ENCODE data around the gene REXO1. TPM values are rescaled to one million over a fixed set of nuclear protein-coding genes. Genes with fewer than 3 reads are reported as not detected.
A peak's percentile ranks its signal among the peaks of the same experiment; 100 is the strongest.

The REXO1 gene
- total RNA-seq, 1 experiment from 2014 or later, result 61.1 TPM

DNA sequence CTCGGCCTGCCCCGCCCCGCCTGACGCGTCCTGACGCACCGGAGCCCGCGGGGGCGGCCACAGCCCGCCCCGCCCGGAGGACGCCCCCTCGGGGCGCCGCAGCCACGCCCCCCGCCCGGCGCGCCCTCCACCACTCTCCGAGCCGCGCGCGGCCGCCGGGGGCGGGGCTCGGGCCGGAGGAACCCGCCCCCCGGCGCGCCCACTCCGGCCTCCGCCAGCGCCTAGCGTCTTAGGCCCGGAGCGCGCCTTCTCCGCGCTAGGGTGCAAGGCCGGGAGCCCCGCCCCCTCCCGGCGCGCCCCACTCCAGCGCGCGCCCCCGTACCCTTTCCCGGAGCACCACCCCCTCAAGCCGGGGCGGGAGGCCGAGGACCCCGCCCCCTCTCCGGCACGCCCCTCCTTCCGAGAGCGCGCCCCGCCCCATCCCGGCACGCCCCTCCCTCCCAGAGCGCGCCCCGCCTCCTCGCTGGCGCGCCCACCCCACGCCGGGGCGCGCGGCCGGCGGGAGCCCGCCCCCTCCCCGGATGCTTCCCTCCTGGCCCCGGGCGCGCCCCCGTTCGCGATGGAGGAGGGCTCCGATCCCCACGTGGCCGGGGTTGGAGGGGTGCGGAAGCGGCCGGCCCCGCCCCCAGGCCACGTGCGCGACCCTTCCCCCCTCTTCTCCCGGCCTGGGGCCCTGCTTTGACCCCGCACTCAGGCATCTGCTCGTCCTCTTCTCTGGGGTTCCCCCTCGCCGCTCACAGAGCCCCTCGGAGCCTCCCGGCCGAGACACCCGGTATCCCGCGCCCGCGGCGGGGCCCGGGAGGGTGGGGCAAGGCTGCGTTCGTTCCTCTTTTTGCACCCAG is 15.6 kb upstream of the REXO1 start (continued):
- TF ChIP-seq, protein P1, sequence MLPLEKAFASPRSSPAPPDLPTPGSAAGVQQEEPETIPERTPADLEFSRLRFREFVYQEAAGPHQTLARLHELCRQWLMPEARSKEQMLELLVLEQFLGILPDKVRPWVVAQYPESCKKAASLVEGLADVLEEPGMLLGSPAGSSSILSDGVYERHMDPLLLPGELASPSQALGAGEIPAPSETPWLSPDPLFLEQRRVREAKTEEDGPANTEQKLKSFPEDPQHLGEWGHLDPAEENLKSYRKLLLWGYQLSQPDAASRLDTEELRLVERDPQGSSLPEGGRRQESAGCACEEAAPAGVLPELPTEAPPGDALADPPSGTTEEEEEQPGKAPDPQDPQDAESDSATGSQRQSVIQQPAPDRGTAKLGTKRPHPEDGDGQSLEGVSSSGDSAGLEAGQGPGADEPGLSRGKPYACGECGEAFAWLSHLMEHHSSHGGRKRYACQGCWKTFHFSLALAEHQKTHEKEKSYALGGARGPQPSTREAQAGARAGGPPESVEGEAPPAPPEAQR (CRISPR knock-in tag; IDR thresholded peaks at IDR 0.05), result no peak
- TF ChIP-seq, protein P2, sequence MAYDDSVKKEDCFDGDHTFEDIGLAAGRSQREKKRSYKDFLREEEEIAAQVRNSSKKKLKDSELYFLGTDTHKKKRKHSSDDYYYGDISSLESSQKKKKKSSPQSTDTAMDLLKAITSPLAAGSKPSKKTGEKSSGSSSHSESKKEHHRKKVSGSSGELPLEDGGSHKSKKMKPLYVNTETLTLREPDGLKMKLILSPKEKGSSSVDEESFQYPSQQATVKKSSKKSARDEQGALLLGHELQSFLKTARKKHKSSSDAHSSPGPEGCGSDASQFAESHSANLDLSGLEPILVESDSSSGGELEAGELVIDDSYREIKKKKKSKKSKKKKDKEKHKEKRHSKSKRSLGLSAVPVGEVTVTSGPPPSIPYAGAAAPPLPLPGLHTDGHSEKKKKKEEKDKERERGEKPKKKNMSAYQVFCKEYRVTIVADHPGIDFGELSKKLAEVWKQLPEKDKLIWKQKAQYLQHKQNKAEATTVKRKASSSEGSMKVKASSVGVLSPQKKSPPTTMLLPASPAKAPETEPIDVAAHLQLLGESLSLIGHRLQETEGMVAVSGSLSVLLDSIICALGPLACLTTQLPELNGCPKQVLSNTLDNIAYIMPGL (CRISPR knock-in tag; IDR thresholded peaks at IDR 0.05), result no peak
- TF ChIP-seq, protein P3, sequence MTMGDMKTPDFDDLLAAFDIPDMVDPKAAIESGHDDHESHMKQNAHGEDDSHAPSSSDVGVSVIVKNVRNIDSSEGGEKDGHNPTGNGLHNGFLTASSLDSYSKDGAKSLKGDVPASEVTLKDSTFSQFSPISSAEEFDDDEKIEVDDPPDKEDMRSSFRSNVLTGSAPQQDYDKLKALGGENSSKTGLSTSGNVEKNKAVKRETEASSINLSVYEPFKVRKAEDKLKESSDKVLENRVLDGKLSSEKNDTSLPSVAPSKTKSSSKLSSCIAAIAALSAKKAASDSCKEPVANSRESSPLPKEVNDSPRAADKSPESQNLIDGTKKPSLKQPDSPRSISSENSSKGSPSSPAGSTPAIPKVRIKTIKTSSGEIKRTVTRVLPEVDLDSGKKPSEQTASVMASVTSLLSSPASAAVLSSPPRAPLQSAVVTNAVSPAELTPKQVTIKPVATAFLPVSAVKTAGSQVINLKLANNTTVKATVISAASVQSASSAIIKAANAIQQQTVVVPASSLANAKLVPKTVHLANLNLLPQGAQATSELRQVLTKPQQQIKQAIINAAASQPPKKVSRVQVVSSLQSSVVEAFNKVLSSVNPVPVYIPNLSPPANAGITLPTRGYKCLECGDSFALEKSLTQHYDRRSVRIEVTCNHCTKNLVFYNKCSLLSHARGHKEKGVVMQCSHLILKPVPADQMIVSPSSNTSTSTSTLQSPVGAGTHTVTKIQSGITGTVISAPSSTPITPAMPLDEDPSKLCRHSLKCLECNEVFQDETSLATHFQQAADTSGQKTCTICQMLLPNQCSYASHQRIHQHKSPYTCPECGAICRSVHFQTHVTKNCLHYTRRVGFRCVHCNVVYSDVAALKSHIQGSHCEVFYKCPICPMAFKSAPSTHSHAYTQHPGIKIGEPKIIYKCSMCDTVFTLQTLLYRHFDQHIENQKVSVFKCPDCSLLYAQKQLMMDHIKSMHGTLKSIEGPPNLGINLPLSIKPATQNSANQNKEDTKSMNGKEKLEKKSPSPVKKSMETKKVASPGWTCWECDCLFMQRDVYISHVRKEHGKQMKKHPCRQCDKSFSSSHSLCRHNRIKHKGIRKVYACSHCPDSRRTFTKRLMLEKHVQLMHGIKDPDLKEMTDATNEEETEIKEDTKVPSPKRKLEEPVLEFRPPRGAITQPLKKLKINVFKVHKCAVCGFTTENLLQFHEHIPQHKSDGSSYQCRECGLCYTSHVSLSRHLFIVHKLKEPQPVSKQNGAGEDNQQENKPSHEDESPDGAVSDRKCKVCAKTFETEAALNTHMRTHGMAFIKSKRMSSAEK (CRISPR knock-in tag; IDR thresholded peaks at IDR 0.05; ENCODE audit: borderline replicate concordance), result no peak
- TF ChIP-seq CREB1 (CRISPR knock-in tag; IDR thresholded peaks at IDR 0.05) (no peak), ZNF138 (CRISPR knock-in tag; conservative IDR thresholded peaks at IDR 0.05) (no peak), ZNF232 (CRISPR knock-in tag; IDR thresholded peaks at IDR 0.05) (0 out of 2 replicates have a peak, but pooled peaks have one; percentile 66), SP1 (CRISPR knock-in tag; conservative IDR thresholded peaks at IDR 0.05) (peak; percentile 92), TEAD4 (CRISPR knock-in tag; IDR thresholded peaks at IDR 0.05) (0 out of 2 replicates have a peak, but pooled peaks have one; percentile 20), KAT7 (CRISPR knock-in tag; IDR thresholded peaks at IDR 0.05; ENCODE audit: borderline replicate concordance) (no peak), ZNF423 (CRISPR knock-in tag; IDR thresholded peaks at IDR 0.05) (peak; percentile 43; the same call in 1 of the 2 replicates)
- TF ChIP-seq, protein P4, sequence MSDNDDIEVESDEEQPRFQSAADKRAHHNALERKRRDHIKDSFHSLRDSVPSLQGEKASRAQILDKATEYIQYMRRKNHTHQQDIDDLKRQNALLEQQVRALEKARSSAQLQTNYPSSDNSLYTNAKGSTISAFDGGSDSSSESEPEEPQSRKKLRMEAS (CRISPR knock-in tag; IDR thresholded peaks at IDR 0.05), result peak; percentile 96
- TF ChIP-seq, protein P5, sequence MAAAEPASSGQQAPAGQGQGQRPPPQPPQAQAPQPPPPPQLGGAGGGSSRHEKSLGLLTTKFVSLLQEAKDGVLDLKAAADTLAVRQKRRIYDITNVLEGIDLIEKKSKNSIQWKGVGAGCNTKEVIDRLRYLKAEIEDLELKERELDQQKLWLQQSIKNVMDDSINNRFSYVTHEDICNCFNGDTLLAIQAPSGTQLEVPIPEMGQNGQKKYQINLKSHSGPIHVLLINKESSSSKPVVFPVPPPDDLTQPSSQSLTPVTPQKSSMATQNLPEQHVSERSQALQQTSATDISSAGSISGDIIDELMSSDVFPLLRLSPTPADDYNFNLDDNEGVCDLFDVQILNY (CRISPR knock-in tag; IDR thresholded peaks at IDR 0.05), result peak; percentile 84
- TF ChIP-seq, protein P6, sequence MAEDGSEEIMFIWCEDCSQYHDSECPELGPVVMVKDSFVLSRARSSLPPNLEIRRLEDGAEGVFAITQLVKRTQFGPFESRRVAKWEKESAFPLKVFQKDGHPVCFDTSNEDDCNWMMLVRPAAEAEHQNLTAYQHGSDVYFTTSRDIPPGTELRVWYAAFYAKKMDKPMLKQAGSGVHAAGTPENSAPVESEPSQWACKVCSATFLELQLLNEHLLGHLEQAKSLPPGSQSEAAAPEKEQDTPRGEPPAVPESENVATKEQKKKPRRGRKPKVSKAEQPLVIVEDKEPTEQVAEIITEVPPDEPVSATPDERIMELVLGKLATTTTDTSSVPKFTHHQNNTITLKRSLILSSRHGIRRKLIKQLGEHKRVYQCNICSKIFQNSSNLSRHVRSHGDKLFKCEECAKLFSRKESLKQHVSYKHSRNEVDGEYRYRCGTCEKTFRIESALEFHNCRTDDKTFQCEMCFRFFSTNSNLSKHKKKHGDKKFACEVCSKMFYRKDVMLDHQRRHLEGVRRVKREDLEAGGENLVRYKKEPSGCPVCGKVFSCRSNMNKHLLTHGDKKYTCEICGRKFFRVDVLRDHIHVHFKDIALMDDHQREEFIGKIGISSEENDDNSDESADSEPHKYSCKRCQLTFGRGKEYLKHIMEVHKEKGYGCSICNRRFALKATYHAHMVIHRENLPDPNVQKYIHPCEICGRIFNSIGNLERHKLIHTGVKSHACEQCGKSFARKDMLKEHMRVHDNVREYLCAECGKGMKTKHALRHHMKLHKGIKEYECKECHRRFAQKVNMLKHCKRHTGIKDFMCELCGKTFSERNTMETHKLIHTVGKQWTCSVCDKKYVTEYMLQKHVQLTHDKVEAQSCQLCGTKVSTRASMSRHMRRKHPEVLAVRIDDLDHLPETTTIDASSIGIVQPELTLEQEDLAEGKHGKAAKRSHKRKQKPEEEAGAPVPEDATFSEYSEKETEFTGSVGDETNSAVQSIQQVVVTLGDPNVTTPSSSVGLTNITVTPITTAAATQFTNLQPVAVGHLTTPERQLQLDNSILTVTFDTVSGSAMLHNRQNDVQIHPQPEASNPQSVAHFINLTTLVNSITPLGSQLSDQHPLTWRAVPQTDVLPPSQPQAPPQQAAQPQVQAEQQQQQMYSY (CRISPR knock-in tag; IDR thresholded peaks at IDR 0.05), result no peak
- TF ChIP-seq, protein P7, sequence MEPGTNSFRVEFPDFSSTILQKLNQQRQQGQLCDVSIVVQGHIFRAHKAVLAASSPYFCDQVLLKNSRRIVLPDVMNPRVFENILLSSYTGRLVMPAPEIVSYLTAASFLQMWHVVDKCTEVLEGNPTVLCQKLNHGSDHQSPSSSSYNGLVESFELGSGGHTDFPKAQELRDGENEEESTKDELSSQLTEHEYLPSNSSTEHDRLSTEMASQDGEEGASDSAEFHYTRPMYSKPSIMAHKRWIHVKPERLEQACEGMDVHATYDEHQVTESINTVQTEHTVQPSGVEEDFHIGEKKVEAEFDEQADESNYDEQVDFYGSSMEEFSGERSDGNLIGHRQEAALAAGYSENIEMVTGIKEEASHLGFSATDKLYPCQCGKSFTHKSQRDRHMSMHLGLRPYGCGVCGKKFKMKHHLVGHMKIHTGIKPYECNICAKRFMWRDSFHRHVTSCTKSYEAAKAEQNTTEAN (CRISPR knock-in tag; IDR thresholded peaks at IDR 0.05), result no peak
- TF ChIP-seq, protein P8, sequence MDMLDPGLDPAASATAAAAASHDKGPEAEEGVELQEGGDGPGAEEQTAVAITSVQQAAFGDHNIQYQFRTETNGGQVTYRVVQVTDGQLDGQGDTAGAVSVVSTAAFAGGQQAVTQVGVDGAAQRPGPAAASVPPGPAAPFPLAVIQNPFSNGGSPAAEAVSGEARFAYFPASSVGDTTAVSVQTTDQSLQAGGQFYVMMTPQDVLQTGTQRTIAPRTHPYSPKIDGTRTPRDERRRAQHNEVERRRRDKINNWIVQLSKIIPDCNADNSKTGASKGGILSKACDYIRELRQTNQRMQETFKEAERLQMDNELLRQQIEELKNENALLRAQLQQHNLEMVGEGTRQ (CRISPR knock-in tag; IDR thresholded peaks at IDR 0.05), result peak; percentile 93
- TF ChIP-seq, protein P9, sequence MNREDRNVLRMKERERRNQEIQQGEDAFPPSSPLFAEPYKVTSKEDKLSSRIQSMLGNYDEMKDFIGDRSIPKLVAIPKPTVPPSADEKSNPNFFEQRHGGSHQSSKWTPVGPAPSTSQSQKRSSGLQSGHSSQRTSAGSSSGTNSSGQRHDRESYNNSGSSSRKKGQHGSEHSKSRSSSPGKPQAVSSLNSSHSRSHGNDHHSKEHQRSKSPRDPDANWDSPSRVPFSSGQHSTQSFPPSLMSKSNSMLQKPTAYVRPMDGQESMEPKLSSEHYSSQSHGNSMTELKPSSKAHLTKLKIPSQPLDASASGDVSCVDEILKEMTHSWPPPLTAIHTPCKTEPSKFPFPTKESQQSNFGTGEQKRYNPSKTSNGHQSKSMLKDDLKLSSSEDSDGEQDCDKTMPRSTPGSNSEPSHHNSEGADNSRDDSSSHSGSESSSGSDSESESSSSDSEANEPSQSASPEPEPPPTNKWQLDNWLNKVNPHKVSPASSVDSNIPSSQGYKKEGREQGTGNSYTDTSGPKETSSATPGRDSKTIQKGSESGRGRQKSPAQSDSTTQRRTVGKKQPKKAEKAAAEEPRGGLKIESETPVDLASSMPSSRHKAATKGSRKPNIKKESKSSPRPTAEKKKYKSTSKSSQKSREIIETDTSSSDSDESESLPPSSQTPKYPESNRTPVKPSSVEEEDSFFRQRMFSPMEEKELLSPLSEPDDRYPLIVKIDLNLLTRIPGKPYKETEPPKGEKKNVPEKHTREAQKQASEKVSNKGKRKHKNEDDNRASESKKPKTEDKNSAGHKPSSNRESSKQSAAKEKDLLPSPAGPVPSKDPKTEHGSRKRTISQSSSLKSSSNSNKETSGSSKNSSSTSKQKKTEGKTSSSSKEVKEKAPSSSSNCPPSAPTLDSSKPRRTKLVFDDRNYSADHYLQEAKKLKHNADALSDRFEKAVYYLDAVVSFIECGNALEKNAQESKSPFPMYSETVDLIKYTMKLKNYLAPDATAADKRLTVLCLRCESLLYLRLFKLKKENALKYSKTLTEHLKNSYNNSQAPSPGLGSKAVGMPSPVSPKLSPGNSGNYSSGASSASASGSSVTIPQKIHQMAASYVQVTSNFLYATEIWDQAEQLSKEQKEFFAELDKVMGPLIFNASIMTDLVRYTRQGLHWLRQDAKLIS (CRISPR knock-in tag; IDR thresholded peaks at IDR 0.05; ENCODE audit: borderline replicate concordance), result no peak

Measured in WTC11 (cell line).